Heart left ventricle (tissue), 16 donors: ENCODE data around the gene DCUN1D4. TPM values are rescaled to one million over a fixed set of nuclear protein-coding genes. Genes with fewer than 3 reads are reported as not detected.

ENCODE experiments used
- ATAC-seq, 4 donors: fragments of 200-7000 bp; cut with Tn5 transposase; one replicate each; pipeline ENCODE4 v1.9.1; 2020 to 2022; ENCODE audit warnings: moderate library complexity in 4 of 4, mild to moderate bottlenecking in 3 of 4, moderate number of reproducible peaks in 1 of 4
- DNase-seq, 5 donors: peaks; one replicate each; pipeline ENCODE4 v3.0.0-alpha.2; 2020
- H3K27ac ChIP-seq, 12 donors: fragments of 200-600 bp; sonication (generic) in 4 of 12; one replicate each; pipeline versions ENCODE4 v1.5.0 to v1.8.0; 2016 to 2022; ENCODE audit warnings: mild to moderate bottlenecking in 2 of 12
- H3K27me3 ChIP-seq, 9 donors: fragments of 200-600 bp; sonication (generic) in 2 of 9; one replicate each; pipeline versions ENCODE4 v1.5.1 to v1.8.0; 2016 to 2022; ENCODE audit warnings: mild to moderate bottlenecking in 3 of 9
- H3K36me3 ChIP-seq, 9 donors: fragments of 200-600 bp; sonication (generic) in 2 of 9; one replicate each; pipeline versions ENCODE4 v1.5.0 to v1.8.0; 2018 to 2022; ENCODE audit warnings: mild to moderate bottlenecking in 2 of 9
- H3K4me1 ChIP-seq, 12 donors: fragments of 200-600 bp; sonication (generic) in 4 of 12; one replicate each; pipeline versions ENCODE4 v1.5.0 to v1.8.0; 2016 to 2022; ENCODE audit warnings: mild to moderate bottlenecking in 3 of 12
- H3K4me3 ChIP-seq, 12 donors: fragments of 200-600 bp; sonication (generic) in 4 of 12; one replicate each; pipeline versions ENCODE4 v1.5.0 to v1.8.0; 2017 to 2022; ENCODE audit warnings: mild to moderate bottlenecking in 9 of 12, moderate library complexity in 4 of 12
- H3K9me3 ChIP-seq, 12 donors: fragments of 200-600 bp; sonication (generic) in 4 of 12; one replicate each; pipeline versions ENCODE4 v1.5.0 to v1.8.0; 2016 to 2022; ENCODE audit warnings: mild to moderate bottlenecking in 1 of 12
- CTCF ChIP-seq, 12 donors: fragments of 200-600 bp; sonication (generic) in 4 of 12; IDR thresholded peaks; one replicate each; pipeline versions ENCODE4 v1.5.0 to v1.8.0; 2018 to 2022; ENCODE audit warnings: antibody characterized with exemption in 12 of 12, mild to moderate bottlenecking in 5 of 12
- POLR2A ChIP-seq, 2 donors: fragments of 450-650 bp; IDR thresholded peaks; one replicate each; pipeline ENCODE4 v1.6.1; 2017; ENCODE audit warnings: antibody characterized with exemption in 2 of 2, mild to moderate bottlenecking in 2 of 2, moderate library complexity in 2 of 2
- WGBS, 4 donors: extraction: QIAGEN DNeasy Blood & Tissue Kit in 2 of 4; methylation state at CpG; one replicate each; pipeline versions ENCODE4 v1.1.5 to v1.1.7; 2013 to 2018; 5-methylcytosine and 5-hydroxymethylcytosine counted together
- intact Hi-C, 10 donors: fragments of 100-400 bp; cut with DNase I; formaldehyde crosslinking; loops; one replicate each; pipeline versions ENCODE4 v1.11.1 to v1.14.2; 2022
- polyA plus RNA-seq, 2 donors: library from polyadenylated mRNA; stranded (reverse); fragments of 200-250 nt; gene quantifications; one replicate each; pipeline ENCODE4 v1.2.3, GENCODE V29; 2013
- total RNA-seq, 9 donors: library from RNA; depleted of rRNA in 2 of 9; stranded (reverse); fragments of >200 nt in 2 of 9; fragmentation: NEBNext Ultra II Directional in 3 of 9; extraction: Animal tissue kit (Norgen Biotek cat#: 25700) in 3 of 9; gene quantifications; one replicate each; pipeline versions ENCODE4 v1.1.0 to v1.2.4, GENCODE V29; 2016 to 2023
- donor health status: ischemic (EF 13 %, LVEDD 7.1; RV severe dilation, severe dysfunction).
- donor health status: healthy with polysubstance abuse.
- donor health status: DM: no; HTN: yes; CAD: no.
- donor health status: DM: no; HTN: no; CAD: no.
- donor health status: ischemic (EF 25% LVEDD 6.9; RV normal size, moderate dysfunction).
- donor health status: ischemic (EF 25% LVEDD 5.7; RV mildly dilated, moderate dysfunction).
- donor health status: healthy.
- donor health status: DM: yes; HTN: yes; CAD: no.
- donor health status: ischemic (EF 35%, LVEDD 5.7; RV mildly dilated, moderate dysfunction).
- donor health status: nonischemic (EF 11% LVEDD 7.7; RV severe dilation, severe dysfunction).
- donor health status: DM: yes; HTN: yes; CAD: no.
- donor health status: PGD.
- donor health status: ischemic (EF 29% LVEDD 5.4; RV normal size, mild dysfunction).
- donor health status: nonischemic (EF 23%, LVEDD 6.1; RV moderate dilation, normal function).

Gene DCUN1D4
- total and polyA plus RNA-seq, 11 donors = 10.4 to 54.0 (median 35.8) TPM

GRCh38 chr4:51835855-51836254, 7.1 kb upstream of the DCUN1D4 start:
- Histone ChIP-seq H3K9me3 (no peaks in the 10 kb centered on the region), H3K4me1 (no peaks in the 10 kb centered on the region), H3K4me3 (no peak overlapping the region), H3K36me3 (no peaks in the 10 kb centered on the region), H3K27me3 (no peaks in the 10 kb centered on the region), H3K27ac (no peak overlapping the region)
- intact Hi-C loops = loop anchor here in 1 of 10 donors (5.0 kb wide), 1 partner anchor 186 kb away; the partner anchor contains the start of gene LRRC66
- DNase-seq = no peak
- no peak for TF ChIP-seq POLR2A (IDR thresholded peaks at IDR 0.05)
- 46 to 63% (median 58%) methylated on average over 1 of the region's 1 CpG for WGBS, 4 donors
- ATAC-seq = no peak

DNA sequence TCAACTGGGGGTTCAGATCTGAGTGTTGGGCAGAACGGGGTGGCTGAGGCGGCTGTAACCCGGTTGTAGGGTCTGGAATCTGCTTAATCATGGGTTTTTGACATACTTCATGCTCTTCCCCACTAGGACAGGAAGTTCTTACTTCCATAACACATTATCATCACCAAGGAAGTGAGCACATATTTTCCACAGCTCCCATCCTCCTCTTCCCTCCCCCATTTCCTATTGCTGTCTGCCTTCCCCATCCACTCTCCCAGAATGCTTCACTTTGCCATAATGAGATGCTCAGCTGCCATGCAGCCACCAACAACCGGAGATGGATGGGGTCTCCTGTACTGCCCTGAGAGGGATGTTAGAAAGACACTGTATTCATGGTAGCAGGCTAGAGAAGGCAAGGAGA, 6.4 kb upstream of the DCUN1D4 start:
- ATAC-seq (peak in 2 of 4 donors; percentile 29 to 30), DNase-seq (no peak)
- H3K27me3 ChIP-seq = no peaks in the 10 kb centered on the region
- H3K9me3 ChIP-seq = no peaks in the 10 kb centered on the region
- no peak overlapping the region for H3K27ac ChIP-seq
- WGBS, 4 donors = 47 to 58% (median 53%) methylated on average over 4 of the region's 4 CpGs
- no peak overlapping the region for H3K4me3 ChIP-seq
- intact Hi-C loops = loop anchor here in 1 of 10 donors (5.0 kb wide), 1 partner anchor 186 kb away; the partner anchor contains the start of gene LRRC66
- H3K36me3 ChIP-seq = no peaks in the 10 kb centered on the region
- TF ChIP-seq CTCF (IDR thresholded peaks at IDR 0.05) (no peak), POLR2A (IDR thresholded peaks at IDR 0.05) (no peak)
- no peaks in the 10 kb centered on the region for H3K4me1 ChIP-seq

GRCh38 chr4:51840781-51841180, 2.2 kb upstream of the DCUN1D4 start:
- intact Hi-C loops = loop anchor here in 5 of 10 donors (5.0 to 10.0 kb wide), 3 partner anchors 52 to 204 kb away; partner anchors contain the start of gene SGCB (in 4 of the 5)
- TF ChIP-seq POLR2A (IDR thresholded peaks at IDR 0.05) (no peak), CTCF (IDR thresholded peaks at IDR 0.05) (no peak)
- Histone ChIP-seq H3K4me3 (no peak overlapping the region), H3K4me1 (peaks cover 0 to 18% (median 10%) of the 10 kb centered on the region in 12 donors), H3K27me3 (no peaks in the 10 kb centered on the region), H3K27ac (no peak overlapping the region), H3K36me3 (no peaks in the 10 kb centered on the region), H3K9me3 (no peaks in the 10 kb centered on the region)
- DNase-seq (no peak), ATAC-seq (no peak)
- WGBS, 4 donors = 90 to 92% (median 91%) methylated on average over 4 of the region's 4 CpGs

DNA sequence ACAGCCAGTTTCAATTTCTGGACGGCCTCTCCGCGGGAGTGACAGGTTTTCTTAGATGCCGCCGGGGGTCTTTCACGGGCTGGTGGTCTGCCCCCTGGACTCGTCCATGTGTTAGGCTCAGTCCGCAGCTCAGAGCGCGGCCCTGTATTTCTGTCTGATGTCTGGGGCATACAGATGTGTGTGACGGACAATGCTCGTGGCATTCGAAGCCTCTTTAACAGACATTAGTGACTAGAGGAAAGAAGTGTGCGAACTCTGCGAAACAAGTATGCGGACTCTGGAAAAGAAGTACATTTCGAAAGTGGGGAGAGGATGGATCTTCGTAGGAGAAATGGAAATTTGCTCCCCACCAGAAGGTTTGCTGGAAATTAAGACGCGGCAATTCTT, 793 bp upstream of the DCUN1D4 start:
- 0 to 1% (median 1%) methylated on average over 20 of the region's 20 CpGs for WGBS, 4 donors
- Histone ChIP-seq H3K4me1 (peaks cover 0 to 24% (median 11%) of the 10 kb centered on the region in 12 donors), H3K36me3 (no peaks in the 10 kb centered on the region), H3K27ac (peak overlapping the region; percentile 34 to 99 (median 82)), H3K27me3 (no peaks in the 10 kb centered on the region), H3K4me3 (peak overlapping the region; percentile 65 to 95 (median 88)), H3K9me3 (no peaks in the 10 kb centered on the region)
- intact Hi-C loops = loop anchor here in 5 of 10 donors (5.0 to 10.0 kb wide), 3 partner anchors 50 to 203 kb away; partner anchors contain the start of gene SGCB (in 4 of the 5)
- TF ChIP-seq POLR2A (IDR thresholded peaks at IDR 0.05) (no peak), CTCF (IDR thresholded peaks at IDR 0.05) (no peak)
- DNase-seq (peak in 3 of 5 donors; percentile 23 to 58 (median 28)), ATAC-seq (no peak)
